GM21381 (cell line): ENCODE measurements around the gene MYO1H.

Experiments
- ATAC-seq: cut with Tn5 transposase; IDR thresholded peaks from one replicate; pipeline ENCODE4 v1.9.1; 2021; ENCODE audit warnings: mild to moderate bottlenecking, moderate library complexity; ENCODE audit not compliant: unreplicated experiment

Gene MYO1H

GRCh38 chr12:109489955-109490565, 142.4 kb downstream of the MYO1H start:
- no peak for ATAC-seq

- ATAC-seq: no peak
These were observed 144.0 kb downstream of the MYO1H start for GRCh38 chr12:109491671-109492070.

- no peak for ATAC-seq
These were observed 144.7 kb downstream of the MYO1H start for GRCh38 chr12:109492371-109492770.

GRCh38 chr12:109493090-109493489, 145.4 kb downstream of the MYO1H start:
- no peak for ATAC-seq

- ATAC-seq: no peak
These were observed 146.2 kb downstream of the MYO1H start for GRCh38 chr12:109493938-109494337.

GRCh38 chr12:109494348-109494881, 146.7 kb downstream of the MYO1H start:
- no peak for ATAC-seq

- ATAC-seq: no peak
These were observed 147.3 kb downstream of the MYO1H start for GRCh38 chr12:109495012-109495411.

GRCh38 chr12:109496306-109496705, 148.6 kb downstream of the MYO1H start:
- no peak for ATAC-seq

- ATAC-seq: no peak
These were observed 150.0 kb downstream of the MYO1H start for GRCh38 chr12:109497675-109498074.
